RWPE2 (cell line): ENCODE results near the gene SLC12A2.

Experiments used
- ATAC-seq: fragments of 200-7000 bp; cut with Tn5 transposase; 3 replicates; pipeline ENCODE4 v1.9.1; 2021; ENCODE audit warnings: low read depth
- DNase-seq: peaks from one replicate; pipeline ENCODE4 v3.0.0-alpha.2; 2020; ENCODE audit warnings: low spot score
- H3K27ac ChIP-seq: fragments of 450-650 bp; 2 replicates; pipeline ENCODE4 v1.5.1; 2017; ENCODE audit warnings: mild to moderate bottlenecking; ENCODE audit not compliant: poor library complexity, severe bottlenecking
- H3K27me3 ChIP-seq: fragments of 250-450 bp; sonication (Bioruptor Pico); 2 replicates; pipeline ENCODE4 v1.5.1; 2021; ENCODE audit warnings: mild to moderate bottlenecking, moderate library complexity; ENCODE audit not compliant: insufficient read depth, poor library complexity, severe bottlenecking
- H3K36me3 ChIP-seq: fragments of 250-450 bp; sonication (Bioruptor Pico); 2 replicates; pipeline ENCODE4 v1.5.1; 2020; ENCODE audit warnings: low read depth, mild to moderate bottlenecking, moderate library complexity
- H3K4me1 ChIP-seq: fragments of 250-450 bp; sonication (Bioruptor Pico); 2 replicates; pipeline ENCODE4 v1.5.1; 2021; ENCODE audit warnings: mild to moderate bottlenecking, moderate library complexity; ENCODE audit not compliant: insufficient read depth, poor library complexity, severe bottlenecking
- H3K4me3 ChIP-seq: fragments of 250-450 bp; sonication (Bioruptor Pico); 2 replicates; pipeline ENCODE4 v1.5.1; 2021; ENCODE audit warnings: mild to moderate bottlenecking, moderate library complexity; ENCODE audit not compliant: severe bottlenecking
- H3K9me3 ChIP-seq: fragments of 250-450 bp; sonication (Bioruptor Pico); 2 replicates; pipeline ENCODE4 v1.5.1; 2021; ENCODE audit warnings: mild to moderate bottlenecking, moderate library complexity; ENCODE audit not compliant: severe bottlenecking
- TF ChIP-seq, protein P1 (sequence below): fragments of 450-650 bp; IDR thresholded peaks from one replicate; pipeline ENCODE4 v1.5.1; 2017; ENCODE audit warnings: mild to moderate bottlenecking, moderate library complexity; ENCODE audit not compliant: poor library complexity, severe bottlenecking

SLC12A2 gene

DNA sequence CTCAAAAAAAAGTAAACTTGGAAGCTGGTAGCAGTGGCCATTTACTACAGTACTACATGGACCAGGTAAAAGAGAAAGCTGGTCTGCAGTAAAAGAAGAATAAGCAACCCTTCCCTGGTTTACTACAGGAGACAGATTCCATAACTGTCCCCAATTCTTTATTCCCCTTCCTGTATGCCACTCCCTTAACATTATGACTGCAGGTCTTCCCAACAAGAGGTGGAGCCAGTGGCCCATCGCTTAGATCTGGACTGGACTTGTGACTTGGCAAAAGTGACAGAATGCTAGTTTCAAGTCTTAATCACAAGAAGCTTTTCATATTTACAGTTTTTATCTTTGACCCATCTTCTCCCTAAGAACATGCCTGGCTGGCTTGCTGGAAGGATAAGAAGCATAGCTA, 42.6 kb upstream of the SLC12A2 start:
- Histone ChIP-seq H3K36me3 (no peaks in the 10 kb centered on the region), H3K4me1 (peaks cover 38% of the 10 kb centered on the region), H3K27ac (no peak overlapping the region), H3K4me3 (no peak overlapping the region), H3K9me3 (no peaks in the 10 kb centered on the region), H3K27me3 (no peaks in the 10 kb centered on the region)
- TF ChIP-seq, protein P1, sequence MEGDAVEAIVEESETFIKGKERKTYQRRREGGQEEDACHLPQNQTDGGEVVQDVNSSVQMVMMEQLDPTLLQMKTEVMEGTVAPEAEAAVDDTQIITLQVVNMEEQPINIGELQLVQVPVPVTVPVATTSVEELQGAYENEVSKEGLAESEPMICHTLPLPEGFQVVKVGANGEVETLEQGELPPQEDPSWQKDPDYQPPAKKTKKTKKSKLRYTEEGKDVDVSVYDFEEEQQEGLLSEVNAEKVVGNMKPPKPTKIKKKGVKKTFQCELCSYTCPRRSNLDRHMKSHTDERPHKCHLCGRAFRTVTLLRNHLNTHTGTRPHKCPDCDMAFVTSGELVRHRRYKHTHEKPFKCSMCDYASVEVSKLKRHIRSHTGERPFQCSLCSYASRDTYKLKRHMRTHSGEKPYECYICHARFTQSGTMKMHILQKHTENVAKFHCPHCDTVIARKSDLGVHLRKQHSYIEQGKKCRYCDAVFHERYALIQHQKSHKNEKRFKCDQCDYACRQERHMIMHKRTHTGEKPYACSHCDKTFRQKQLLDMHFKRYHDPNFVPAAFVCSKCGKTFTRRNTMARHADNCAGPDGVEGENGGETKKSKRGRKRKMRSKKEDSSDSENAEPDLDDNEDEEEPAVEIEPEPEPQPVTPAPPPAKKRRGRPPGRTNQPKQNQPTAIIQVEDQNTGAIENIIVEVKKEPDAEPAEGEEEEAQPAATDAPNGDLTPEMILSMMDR: no peak
- DNase-seq (no peak), ATAC-seq (no peak)

- Histone ChIP-seq H3K27ac (no peak overlapping the region), H3K4me1 (peaks cover 13% of the 10 kb centered on the region), H3K36me3 (peaks cover 9% of the 10 kb centered on the region; the same call in 1 of the 2 replicates), H3K9me3 (no peaks in the 10 kb centered on the region), H3K4me3 (no peak overlapping the region), H3K27me3 (no peaks in the 10 kb centered on the region)
- TF ChIP-seq, protein P1: no peak
- ATAC-seq (no peak), DNase-seq (no peak)
These were observed 30.8 kb upstream of the SLC12A2 start for GRCh38 chr5:128052780-128053179.

GRCh38 chr5:128053291-128053954, 30.1 kb upstream of the SLC12A2 start:
- H3K9me3 ChIP-seq: no peaks in the 10 kb centered on the region
- DNase-seq: no peak
- H3K27ac ChIP-seq: no peak overlapping the region
- H3K27me3 ChIP-seq: no peaks in the 10 kb centered on the region
- peak; percentile 29; the same call in 1 of the 3 replicates for ATAC-seq
- peaks cover 9% of the 10 kb centered on the region; the same call in 1 of the 2 replicates for H3K36me3 ChIP-seq
- TF ChIP-seq, protein P1: no peak
- H3K4me3 ChIP-seq: no peak overlapping the region
- peaks cover 13% of the 10 kb centered on the region for H3K4me1 ChIP-seq

DNA sequence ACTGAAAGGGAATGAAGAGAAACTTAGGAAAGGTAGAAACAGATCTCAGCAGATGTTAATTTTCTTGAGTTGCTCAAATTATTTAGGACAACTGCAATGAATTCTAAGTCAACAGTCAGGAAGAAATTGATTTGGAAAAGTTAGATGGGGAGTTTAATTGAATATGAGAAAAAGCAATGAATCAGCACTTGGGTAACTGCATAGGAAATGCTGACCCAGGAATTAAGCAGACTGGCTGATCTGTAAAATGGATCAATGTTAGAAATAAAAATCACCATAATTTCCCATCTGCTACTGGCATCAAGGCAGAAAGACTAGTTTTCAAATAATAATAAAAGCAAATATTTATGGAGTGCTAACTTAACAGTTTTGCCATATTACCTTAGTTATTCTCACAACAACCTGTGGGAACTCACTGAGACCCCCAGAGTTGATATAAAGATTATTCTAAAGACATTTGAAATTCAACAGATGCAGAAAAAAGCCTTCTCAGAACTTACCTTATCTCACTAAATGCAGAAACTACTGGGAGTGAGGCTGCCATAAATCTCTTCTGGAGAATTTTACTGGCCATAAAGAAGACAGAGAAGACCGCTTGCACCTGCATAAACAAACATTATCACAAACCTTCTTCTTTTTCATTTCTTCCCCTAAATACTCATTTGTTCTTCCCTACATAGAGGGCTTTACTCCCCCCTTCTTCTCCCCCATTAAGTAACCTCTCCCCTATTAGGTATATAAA, 22.8 kb upstream of the SLC12A2 start:
- ATAC-seq: no peak
- no peak overlapping the region for H3K27ac ChIP-seq
- no peak overlapping the region for H3K4me3 ChIP-seq
- peaks cover 17% of the 10 kb centered on the region for H3K4me1 ChIP-seq
- no peaks in the 10 kb centered on the region for H3K9me3 ChIP-seq
- H3K36me3 ChIP-seq: peaks cover 20% of the 10 kb centered on the region
- DNase-seq: no peak
- H3K27me3 ChIP-seq: no peaks in the 10 kb centered on the region
- TF ChIP-seq, protein P1: no peak
